CD14-positive monocyte (primary cell): ENCODE measurements around the gene ULK4. TPM values are rescaled to one million over a fixed set of nuclear protein-coding genes. Genes with fewer than 3 reads are reported as not detected.

Source experiments
- DNase-seq, 3 donors: peaks; one replicate each; pipeline ENCODE4 v3.0.0-alpha.2; 2011 to 2022
- H2AFZ ChIP-seq: 2 replicates; pipeline ENCODE4 v1.6.0; 2012; ENCODE audit warnings: mild to moderate bottlenecking, low read depth, low read length, inconsistent platforms; ENCODE audit not compliant: insufficient read depth, poor library complexity, severe bottlenecking
- H3K27ac ChIP-seq, 2 donors: 1 replicate in 1 of 2; 2 replicates in 1 of 2; pipeline ENCODE4 v1.5.1; 2012 to 2013; ENCODE audit warnings: low read length in 2 of 2, control low read depth in 1 of 2, inconsistent platforms in 1 of 2, low read depth in 1 of 2, mild to moderate bottlenecking in 1 of 2
- H3K27me3 ChIP-seq, 2 donors: one replicate each; pipeline versions ENCODE4 v1.6.0 to v1.6.1; 2011 to 2013; ENCODE audit warnings: low read length in 2 of 2; ENCODE audit not compliant: control insufficient read depth in 2 of 2, insufficient read depth in 2 of 2
- H3K36me3 ChIP-seq, 2 donors: replicated peaks in 1 of 2; 1 replicate in 1 of 2; 2 replicates in 1 of 2; pipeline versions ENCODE4 v1.5.1 to v1.6.1; 2012 to 2013; ENCODE audit warnings: low read length in 2 of 2, control low read depth in 1 of 2, inconsistent platforms in 1 of 2, mild to moderate bottlenecking in 1 of 2; ENCODE audit not compliant: insufficient read depth in 2 of 2, control insufficient read depth in 1 of 2
- H3K4me1 ChIP-seq, 2 donors: 1 replicate in 1 of 2; 2 replicates in 1 of 2; pipeline versions ENCODE4 v1.5.1 to v1.6.1; 2012 to 2013; ENCODE audit warnings: low read length in 2 of 2, control low read depth in 1 of 2, inconsistent platforms in 1 of 2, mild to moderate bottlenecking in 1 of 2, moderate library complexity in 1 of 2; ENCODE audit not compliant: insufficient read depth in 2 of 2, control insufficient read depth in 1 of 2
- H3K4me2 ChIP-seq: replicated peaks from 2 replicates; pipeline ENCODE3; 2012; ENCODE audit warnings: low read length, moderate library complexity, mild to moderate bottlenecking; ENCODE audit not compliant: poor library complexity, severe bottlenecking; ENCODE audit errors: extremely low read depth
- H3K4me3 ChIP-seq, 3 experiments: fragments of 200-600 bp in 1 of 3; sonication (generic) in 1 of 3; replicated peaks in 1 of 3; 1 replicate in 2 of 3; 2 replicates in 1 of 3; pipeline ENCODE4 v1.5.1; 2011 to 2013; ENCODE audit warnings: low read length in 3 of 3, mild to moderate bottlenecking in 3 of 3, control low read depth in 2 of 3, low read depth in 2 of 3, inconsistent platforms in 1 of 3, moderate library complexity in 1 of 3
- H3K79me2 ChIP-seq: 2 replicates; pipeline ENCODE4 v1.6.0; 2012; ENCODE audit warnings: mild to moderate bottlenecking, control low read depth, inconsistent platforms, low read length, moderate library complexity; ENCODE audit not compliant: insufficient read depth
- H3K9ac ChIP-seq: 2 replicates; pipeline ENCODE4 v1.6.0; 2017; ENCODE audit warnings: low read length, mild to moderate bottlenecking; ENCODE audit not compliant: insufficient read depth, poor library complexity, severe bottlenecking
- H3K9me3 ChIP-seq, 2 donors: replicated peaks in 1 of 2; 1 replicate in 1 of 2; 2 replicates in 1 of 2; pipeline versions ENCODE4 v1.5.1 to v1.6.1; 2012 to 2013; ENCODE audit warnings: low read length in 2 of 2, control low read depth in 1 of 2; ENCODE audit not compliant: control insufficient read depth in 1 of 2, insufficient read depth in 1 of 2
- H4K20me1 ChIP-seq: 2 replicates; pipeline ENCODE4 v1.6.0; 2012; ENCODE audit warnings: mild to moderate bottlenecking, low read length, control low read depth, moderate library complexity; ENCODE audit not compliant: insufficient read depth
- H3K27ac Mint-ChIP-seq, 7 donors: one replicate each; pipeline ENCODE4 v1.8.0; 2020; ENCODE audit warnings: mild to moderate bottlenecking in 7 of 7, mixed read lengths in 7 of 7, moderate library complexity in 6 of 7, inconsistent platforms in 2 of 7
- H3K27me3 Mint-ChIP-seq, 3 donors: one replicate each; pipeline ENCODE4 v1.8.0; 2021 to 2022; ENCODE audit warnings: low read depth in 3 of 3, mild to moderate bottlenecking in 3 of 3, mixed read lengths in 3 of 3, moderate library complexity in 3 of 3, inconsistent platforms in 1 of 3
- H3K36me3 Mint-ChIP-seq, 2 donors: one replicate each; pipeline ENCODE4 v1.8.0; 2020; ENCODE audit warnings: mixed read lengths in 2 of 2, inconsistent platforms in 1 of 2, mild to moderate bottlenecking in 1 of 2
- H3K4me1 Mint-ChIP-seq: one replicate; pipeline ENCODE4 v1.8.0; 2020; ENCODE audit warnings: mild to moderate bottlenecking, mixed read lengths
- H3K4me3 Mint-ChIP-seq, 2 donors: one replicate each; pipeline ENCODE4 v1.8.0; 2020; ENCODE audit warnings: mild to moderate bottlenecking in 2 of 2, mixed read lengths in 2 of 2, moderate library complexity in 1 of 2
- H3K9me3 Mint-ChIP-seq, 7 donors: one replicate each; pipeline ENCODE4 v1.8.0; 2020 to 2022; ENCODE audit warnings: mixed read lengths in 7 of 7, mild to moderate bottlenecking in 6 of 7, moderate library complexity in 6 of 7, inconsistent platforms in 2 of 7
- WGBS: methylation state at CpG from one replicate; pipeline ENCODE4 v1.1.5; 2013; ENCODE audit warnings: missing lambda C conversion rate; ENCODE audit not compliant: insufficient coverage; 5-methylcytosine and 5-hydroxymethylcytosine counted together
- intact Hi-C, 2 donors: fragments of 100-400 bp; cut with micrococcal nuclease; formaldehyde crosslinking; loops; one replicate each; pipeline versions ENCODE4 v1.15.0 to v1.15.1; 2023
- polyA plus RNA-seq, 3 donors: library from polyadenylated mRNA; depleted of rRNA in 1 of 3; unstranded in 2 of 3; stranded (reverse) in 1 of 3; fragments of 300-500 nt in 2 of 3; fragments of >200 nt in 1 of 3; fragmentation: Illumina TruSeq in 2 of 3; gene quantifications; 1 replicate in 2 of 3; 2 replicates in 1 of 3; pipeline ENCODE4 v1.2.3, GENCODE V29; 2012 to 2021
- TF ChIP-seq, protein P1 (sequence below): fragments of 200-600 bp; IDR thresholded peaks from one replicate; pipeline ENCODE4 v1.8.0; 2022; ENCODE audit warnings: antibody characterized with exemption, mild to moderate bottlenecking

The ULK4 gene
- polyA plus RNA-seq, 3 donors, result 6.7 to 14.0 (median 11.8) TPM

DNA sequence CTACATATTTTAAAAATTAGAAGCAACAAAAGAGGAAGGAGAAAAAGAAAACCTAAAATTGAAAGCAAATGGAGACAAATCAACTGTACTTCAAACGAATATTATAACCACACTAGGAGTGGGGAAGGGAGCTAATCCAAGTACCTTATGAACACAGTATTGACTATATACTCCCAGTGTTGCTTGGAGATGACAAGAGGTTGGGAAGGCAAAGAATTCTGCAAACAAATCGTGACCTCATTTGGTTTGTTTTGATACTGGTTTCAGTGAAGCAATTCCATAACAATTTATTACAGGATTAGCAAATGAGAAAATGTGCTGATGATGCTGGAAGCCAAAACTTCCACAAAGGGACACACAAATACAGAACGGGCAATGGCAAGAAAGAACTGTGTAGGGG is 268.1 kb downstream of the ULK4 start:
- DNase-seq, result no peak

DNA sequence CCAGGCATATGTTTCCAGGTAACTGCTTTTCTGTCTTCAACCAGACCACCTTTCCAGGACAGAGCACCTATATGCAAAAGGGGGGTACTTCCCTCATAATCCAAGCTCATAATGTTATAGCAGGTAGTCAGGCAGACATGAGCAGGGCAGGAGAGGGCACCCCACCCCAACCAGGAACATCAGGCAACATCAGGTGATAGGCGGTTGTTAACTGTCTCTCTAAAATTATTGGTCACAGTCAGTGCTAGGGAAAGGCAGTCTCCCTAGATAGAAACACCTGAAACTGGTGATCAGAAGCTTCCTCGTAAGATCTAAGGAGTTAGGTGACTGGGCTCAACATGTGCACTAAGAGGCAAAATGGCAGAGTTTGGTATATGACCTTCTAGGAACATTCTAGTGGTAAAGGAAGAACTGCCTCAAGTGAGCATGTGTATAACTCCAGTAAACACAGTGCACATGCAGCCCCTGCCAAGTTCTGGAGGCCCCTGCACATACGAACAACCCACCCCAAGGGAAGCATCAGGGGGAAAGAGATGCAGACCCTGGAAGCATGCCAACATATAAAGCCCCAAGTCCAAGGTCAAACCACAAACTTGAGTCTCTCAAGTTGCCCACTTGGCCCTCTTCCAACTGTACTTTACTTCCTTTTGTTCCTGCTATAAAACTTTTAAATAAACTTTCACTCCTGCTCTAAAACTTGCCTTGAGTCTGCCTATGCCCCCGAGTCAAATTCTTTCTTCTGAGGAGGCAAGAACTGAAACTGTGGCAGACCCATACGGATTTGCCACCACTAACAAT is 270.9 kb downstream of the ULK4 start:
- H3K79me2 ChIP-seq, result no peaks in the 10 kb centered on the region
- Mint-ChIP-seq H3K4me1 (peaks cover 4% of the 10 kb centered on the region), H3K36me3 (no peaks in the 10 kb centered on the region), H3K4me3 (no peak overlapping the region), H3K27ac (peak overlapping the region in 1 of 7 donors; percentile 37), H3K9me3 (peaks cover 0 to 12% (median 2%) of the 10 kb centered on the region in 7 donors), H3K27me3 (peaks cover 0 to 2% (median 0%) of the 10 kb centered on the region in 3 donors)
- H3K9me3 ChIP-seq, result peaks cover 0 to 3% of the 10 kb centered on the region in 2 donors
- no peaks in the 10 kb centered on the region for H3K36me3 ChIP-seq
- TF ChIP-seq, protein P1, sequence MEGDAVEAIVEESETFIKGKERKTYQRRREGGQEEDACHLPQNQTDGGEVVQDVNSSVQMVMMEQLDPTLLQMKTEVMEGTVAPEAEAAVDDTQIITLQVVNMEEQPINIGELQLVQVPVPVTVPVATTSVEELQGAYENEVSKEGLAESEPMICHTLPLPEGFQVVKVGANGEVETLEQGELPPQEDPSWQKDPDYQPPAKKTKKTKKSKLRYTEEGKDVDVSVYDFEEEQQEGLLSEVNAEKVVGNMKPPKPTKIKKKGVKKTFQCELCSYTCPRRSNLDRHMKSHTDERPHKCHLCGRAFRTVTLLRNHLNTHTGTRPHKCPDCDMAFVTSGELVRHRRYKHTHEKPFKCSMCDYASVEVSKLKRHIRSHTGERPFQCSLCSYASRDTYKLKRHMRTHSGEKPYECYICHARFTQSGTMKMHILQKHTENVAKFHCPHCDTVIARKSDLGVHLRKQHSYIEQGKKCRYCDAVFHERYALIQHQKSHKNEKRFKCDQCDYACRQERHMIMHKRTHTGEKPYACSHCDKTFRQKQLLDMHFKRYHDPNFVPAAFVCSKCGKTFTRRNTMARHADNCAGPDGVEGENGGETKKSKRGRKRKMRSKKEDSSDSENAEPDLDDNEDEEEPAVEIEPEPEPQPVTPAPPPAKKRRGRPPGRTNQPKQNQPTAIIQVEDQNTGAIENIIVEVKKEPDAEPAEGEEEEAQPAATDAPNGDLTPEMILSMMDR, result no peak
- intact Hi-C loops, result no loop called here
- no peaks in the 10 kb centered on the region for H3K27me3 ChIP-seq
- H3K4me3 ChIP-seq, result no peak overlapping the region
- no peak for DNase-seq
- no peaks in the 10 kb centered on the region for H4K20me1 ChIP-seq
- 11% methylated on average over 3 of the region's 5 CpGs for WGBS
- H3K4me1 ChIP-seq, result no peaks in the 10 kb centered on the region
- H3K4me2 ChIP-seq, result no peak overlapping the region
- H2AFZ ChIP-seq, result no peak overlapping the region
- no peak overlapping the region for H3K9ac ChIP-seq
- H3K27ac ChIP-seq, result no peak overlapping the region

More for the DNA sequence above, 268.1 kb downstream of the ULK4 start:
- Histone ChIP-seq H3K27ac (no peak overlapping the region), H3K9ac (no peak overlapping the region), H2AFZ (no peak overlapping the region), H3K9me3 (peaks cover 0 to 4% of the 10 kb centered on the region in 2 donors), H3K27me3 (no peaks in the 10 kb centered on the region), H4K20me1 (no peaks in the 10 kb centered on the region), H3K36me3 (no peaks in the 10 kb centered on the region), H3K79me2 (no peaks in the 10 kb centered on the region), H3K4me1 (no peaks in the 10 kb centered on the region), H3K4me2 (no peak overlapping the region), H3K4me3 (no peak overlapping the region)
- TF ChIP-seq, protein P1, result no peak
- no CpG with 5 or more reads among the region's 3 CpGs for WGBS
- Mint-ChIP-seq H3K27ac (no peak overlapping the region), H3K4me3 (no peak overlapping the region), H3K27me3 (no peaks in the 10 kb centered on the region), H3K9me3 (peaks cover 2 to 11% (median 3%) of the 10 kb centered on the region in 7 donors), H3K4me1 (peaks cover 4% of the 10 kb centered on the region), H3K36me3 (no peaks in the 10 kb centered on the region)
- intact Hi-C loops, result no loop called here
